ENCODE measurements around the gene MAP3K9.

The MAP3K9 gene

DNA sequence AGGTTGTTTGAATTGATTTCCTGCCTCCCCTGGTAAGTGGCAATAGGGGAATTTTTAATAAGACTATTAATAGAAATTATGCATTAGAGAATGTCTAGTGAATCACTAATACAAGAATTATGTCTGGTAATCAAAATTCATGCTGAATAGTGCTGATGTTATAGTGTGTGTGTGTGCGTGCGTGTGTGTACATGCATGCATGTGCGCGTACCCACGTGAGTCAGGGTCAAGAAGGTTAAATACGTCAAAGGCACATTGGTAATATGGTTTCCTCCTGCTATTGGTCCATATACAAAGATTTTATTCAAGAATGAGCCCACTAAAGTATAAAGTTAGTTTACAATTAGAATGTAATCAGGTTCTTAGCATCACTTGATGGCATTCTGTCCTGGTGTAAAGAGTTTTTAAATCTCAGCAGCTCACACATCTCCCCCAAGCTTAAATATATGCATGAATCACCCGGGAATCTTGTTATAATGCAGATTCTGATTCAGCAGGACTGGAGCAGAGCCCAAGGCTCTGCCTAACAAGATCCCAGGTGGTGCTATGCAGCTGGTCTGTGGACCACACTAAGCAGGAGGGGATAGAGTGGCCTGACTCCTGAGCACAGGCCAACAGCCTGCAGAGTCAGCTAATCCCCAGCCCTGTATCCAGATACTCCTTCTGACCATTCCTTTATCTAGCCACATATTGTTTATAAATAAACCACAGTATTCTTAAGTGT lies 123.7 kb downstream of the MAP3K9 start:
- DNase-seq, result no peak

DNA sequence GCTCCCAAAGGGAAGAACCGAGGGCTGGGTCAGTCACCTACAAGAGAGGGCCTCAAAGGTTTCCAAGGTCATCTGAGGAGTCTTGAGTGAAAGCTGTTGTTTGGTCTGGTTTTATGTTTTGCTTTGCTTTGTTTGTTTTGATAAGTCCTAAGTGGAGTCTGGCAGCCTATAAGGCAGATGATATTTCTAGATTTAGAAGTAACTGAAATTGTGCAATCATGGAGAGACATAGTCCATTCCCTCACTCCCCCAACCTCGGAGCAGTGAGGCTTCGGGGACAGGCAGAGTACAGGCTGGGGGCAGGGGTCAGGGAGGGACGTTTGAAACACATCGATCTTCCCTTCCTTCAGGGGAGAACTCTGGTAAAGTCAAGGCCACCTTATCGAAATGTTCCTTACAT lies 125.3 kb downstream of the MAP3K9 start:
- DNase-seq, result no peak

DNA sequence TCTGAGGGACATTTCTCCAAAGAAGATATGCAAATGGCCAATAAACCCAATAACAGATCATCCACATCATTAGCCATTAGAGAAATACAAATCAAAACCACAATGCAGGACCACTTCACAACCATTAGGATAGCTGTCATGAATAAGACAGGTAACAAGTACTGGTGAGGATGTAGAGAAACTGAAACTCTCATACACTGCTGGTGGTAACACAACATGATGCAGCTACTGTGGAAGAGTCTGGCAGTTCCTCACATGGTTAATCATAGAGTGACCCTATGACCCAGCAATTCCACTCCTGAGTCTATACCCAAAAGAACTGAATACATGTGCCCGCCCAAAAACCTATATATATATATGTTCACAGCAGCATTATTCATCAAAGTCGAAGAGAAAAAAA lies 128.6 kb downstream of the MAP3K9 start:
- DNase-seq, result no peak

DNA sequence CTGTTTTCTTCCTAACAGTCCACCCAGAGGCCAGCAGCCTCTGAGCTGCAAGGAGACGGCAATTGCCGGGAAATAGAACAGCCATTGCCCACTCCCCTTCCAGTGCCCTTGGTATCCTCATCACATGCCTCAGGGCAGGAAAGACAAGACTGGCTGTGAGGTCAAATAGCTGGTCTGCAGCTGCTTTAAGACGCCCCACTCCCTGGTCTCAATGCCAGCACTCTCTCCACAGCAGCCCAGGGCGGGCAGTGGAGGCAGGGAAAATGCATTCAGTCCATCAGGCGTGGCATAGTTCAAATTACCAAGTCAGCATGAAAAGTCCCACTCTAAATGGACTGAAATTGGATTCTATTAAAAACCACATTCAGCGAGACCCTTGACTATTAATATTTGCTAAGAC lies 132.0 kb downstream of the MAP3K9 start:
- no peak for DNase-seq
